Retina (tissue), 1 donor: ENCODE data around the gene BABAM2.

Source experiments
- DNase-seq: peaks from one replicate; pipeline ENCODE4 v3.0.0-alpha.2; 2016

Gene BABAM2

DNA sequence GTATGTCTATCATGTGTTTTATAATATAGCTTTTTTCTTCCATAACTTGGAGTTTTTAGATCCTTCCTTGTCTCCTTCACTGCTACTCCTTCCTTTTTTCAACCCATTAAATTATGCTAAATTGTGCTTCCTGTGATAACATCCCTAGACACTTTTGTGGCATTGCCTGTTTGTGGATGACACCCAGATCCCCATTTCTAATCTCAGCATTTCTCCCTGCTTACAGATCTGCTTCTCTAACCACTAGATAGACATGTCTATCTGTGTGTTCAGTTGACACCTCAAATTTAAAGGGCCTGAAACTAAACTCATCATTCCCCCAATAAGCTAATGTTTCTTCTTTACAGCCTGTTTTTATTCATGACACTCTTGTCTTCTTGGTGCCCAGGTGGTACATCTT is 244.8 kb downstream of the BABAM2 start:
- DNase-seq = no peak

DNA sequence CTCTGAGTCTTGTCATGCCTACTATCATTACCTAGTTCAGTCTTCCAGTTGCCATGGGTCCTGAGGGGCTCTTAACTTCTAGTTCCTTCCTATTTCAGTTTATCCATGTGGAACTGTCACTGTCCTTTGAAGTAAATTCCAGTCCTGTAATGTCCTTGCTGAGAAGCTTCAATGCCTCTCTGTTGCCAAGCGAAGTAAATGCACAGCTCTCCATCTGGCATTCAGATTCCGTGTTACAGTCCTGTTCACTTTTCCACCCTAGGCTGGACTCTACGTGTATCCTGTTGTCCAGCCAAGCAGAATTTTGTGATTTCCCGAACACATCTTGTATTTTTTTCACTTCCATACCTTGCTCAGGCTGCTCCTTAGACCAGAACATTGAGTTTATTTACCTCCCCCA is 245.3 kb downstream of the BABAM2 start:
- no peak for DNase-seq

- no peak for DNase-seq
Observed at GRCh38 chr2:28136556-28136955, 246.0 kb downstream of the BABAM2 start.

DNA sequence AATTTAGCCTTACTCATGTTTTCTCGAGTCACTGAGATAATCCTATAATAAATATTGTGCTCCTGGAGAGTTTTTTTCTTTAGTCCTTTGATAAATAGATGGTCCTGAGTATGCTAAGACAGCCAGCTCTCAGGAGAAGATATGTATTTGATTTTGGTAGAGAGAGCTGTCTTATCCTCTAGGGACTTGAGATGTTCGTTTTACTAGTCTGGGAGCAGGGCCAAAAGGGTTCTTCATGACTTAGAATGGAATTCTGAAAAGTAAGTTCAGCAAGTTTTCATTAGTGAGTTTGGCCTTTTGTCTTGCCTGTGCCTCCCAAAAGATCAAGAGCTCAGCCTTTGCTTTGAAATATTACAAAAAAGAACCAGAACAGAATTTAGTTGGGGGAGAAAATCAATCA is 246.7 kb downstream of the BABAM2 start:
- DNase-seq = no peak

GRCh38 chr2:28142386-28142785 is 251.9 kb downstream of the BABAM2 start:
- DNase-seq = no peak

DNA sequence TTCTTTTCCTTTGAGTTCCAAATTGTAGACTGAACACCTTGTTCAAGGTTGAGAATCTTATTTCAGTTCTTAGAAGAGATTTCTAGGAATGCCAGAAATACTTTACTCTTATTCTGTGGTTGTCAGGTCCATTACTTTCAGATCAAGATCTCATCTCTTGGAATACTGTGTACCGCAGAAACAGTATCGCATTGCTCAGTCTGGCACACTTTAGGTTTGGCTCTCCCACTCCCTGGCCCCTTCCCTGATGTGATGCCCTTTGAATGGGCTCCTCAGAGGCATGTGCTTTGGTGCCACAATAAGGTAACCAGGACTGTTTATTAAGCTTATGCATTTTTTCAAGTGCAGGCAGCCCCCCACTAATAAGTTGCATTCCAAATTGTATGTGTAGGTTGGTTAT is 257.5 kb downstream of the BABAM2 start:
- DNase-seq = no peak

- no peak for DNase-seq
Observed at GRCh38 chr2:28148566-28148965, 258.0 kb downstream of the BABAM2 start.

DNA sequence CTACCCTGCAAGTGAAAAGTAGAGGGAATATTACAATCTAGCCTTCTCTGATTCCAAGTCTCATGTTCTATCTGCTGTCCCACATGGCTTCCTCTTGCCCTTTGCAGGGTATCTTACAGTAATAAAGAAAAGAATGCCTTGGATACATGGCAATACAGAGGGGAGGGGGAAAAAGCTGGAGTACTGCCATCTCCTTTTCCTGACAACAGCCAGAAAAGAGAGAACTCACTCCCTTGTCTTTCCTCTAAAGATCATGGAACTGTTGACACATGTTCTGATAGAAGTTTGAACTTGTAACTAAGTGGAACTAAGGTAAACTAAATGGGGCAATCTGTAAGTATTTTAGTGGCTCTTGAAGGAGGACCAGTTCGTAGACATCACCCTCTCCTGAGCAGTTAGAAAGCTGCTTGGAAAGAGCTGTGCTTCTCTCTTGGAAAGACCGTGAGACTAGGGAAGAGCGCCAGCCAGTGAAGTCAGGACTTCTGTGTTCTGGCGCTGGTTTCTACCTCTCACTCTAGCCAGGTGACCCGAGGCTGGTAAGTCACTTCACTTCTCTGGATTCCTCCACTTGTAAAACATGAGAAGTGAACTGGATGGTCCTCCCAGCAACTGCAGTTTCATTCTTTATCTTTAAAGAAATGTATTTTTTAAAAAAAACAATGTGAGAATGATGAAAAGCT is 259.8 kb downstream of the BABAM2 start:
- DNase-seq = no peak

- DNase-seq = no peak
Observed at GRCh38 chr2:28150994-28151393, 260.5 kb downstream of the BABAM2 start.

GRCh38 chr2:28152585-28153280 is 262.2 kb downstream of the BABAM2 start:
- DNase-seq = no peak

DNA sequence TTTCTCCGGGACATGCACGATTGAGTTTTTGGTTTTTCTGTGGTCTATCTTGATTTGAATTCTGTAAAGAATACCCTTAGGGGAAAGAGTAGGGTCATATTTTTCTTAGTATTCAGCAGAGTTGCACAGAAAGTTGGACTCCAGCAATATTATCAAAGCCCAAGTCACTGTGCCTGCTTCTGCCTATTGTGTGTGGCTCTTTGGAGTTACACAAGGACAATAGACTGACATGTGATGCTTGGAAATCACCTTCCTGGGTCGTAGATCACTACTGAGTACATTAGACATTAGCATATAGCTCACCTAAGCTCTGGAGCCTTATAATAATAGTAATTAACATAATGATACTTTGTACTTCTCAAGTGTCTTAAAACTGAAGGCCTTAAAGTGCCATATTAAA is 263.3 kb downstream of the BABAM2 start:
- DNase-seq = no peak

GRCh38 chr2:28155086-28155485 is 264.6 kb downstream of the BABAM2 start:
- DNase-seq = no peak

DNA sequence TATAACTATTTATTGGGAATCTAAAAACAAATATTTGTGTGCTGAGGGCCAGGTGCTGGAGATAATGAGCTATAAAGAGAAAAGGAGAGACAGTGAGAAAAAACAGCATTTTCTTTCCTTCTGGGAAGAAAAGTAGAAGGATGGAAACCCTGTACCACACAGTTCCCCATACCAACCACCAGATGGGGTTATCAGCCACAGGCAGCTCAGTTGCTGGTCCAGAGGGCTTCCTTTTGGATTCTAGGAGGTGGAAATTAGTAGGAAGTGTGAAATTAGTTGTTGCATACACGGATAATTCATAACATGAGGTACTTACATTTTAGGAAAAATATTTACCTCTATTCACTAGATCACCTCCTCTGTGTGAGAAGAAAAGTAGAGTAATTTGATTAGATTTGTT is 265.1 kb downstream of the BABAM2 start:
- no peak for DNase-seq

DNA sequence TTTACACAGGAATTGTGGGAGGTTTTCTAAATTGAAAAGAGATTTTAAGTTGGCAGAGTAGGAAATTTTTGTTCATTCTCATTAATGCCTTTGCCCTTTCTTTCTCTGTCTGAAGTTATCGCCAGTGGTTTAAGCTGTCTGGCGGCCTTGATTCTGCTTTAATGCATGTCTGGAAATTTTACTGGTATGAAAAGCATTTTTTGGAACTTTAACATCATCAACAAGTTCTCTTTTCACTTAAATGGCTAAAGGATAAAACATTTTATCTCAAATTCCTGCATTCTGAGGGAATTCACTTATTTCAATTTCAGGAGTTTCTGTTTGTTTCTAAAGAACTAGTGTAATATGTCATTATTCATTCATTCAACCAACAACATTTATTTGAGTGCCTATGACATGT is 268.3 kb downstream of the BABAM2 start:
- no peak for DNase-seq

DNA sequence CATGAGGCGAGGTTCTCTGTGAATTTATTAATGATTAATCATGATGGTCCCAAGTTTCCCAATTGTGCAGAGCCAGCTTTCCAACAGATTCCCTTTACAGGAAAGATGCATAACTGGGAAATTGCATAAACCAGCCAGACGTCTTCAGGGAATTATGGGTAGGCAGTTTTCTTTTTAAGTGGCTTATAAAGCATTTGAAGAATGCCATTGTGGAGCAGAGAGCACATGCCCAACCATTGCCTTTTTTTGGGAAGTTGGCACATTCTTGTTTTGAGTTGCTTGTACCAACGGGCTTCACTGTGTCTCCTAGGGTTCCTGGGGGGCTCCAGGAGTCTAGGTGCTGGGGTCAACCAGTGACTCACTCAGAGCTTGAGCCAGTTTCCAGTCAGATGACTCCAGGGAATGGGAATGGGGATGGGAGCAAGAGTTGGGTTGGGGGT is 270.5 kb downstream of the BABAM2 start:
- no peak for DNase-seq

GRCh38 chr2:28161466-28161865 is 270.9 kb downstream of the BABAM2 start:
- DNase-seq = no peak

DNA sequence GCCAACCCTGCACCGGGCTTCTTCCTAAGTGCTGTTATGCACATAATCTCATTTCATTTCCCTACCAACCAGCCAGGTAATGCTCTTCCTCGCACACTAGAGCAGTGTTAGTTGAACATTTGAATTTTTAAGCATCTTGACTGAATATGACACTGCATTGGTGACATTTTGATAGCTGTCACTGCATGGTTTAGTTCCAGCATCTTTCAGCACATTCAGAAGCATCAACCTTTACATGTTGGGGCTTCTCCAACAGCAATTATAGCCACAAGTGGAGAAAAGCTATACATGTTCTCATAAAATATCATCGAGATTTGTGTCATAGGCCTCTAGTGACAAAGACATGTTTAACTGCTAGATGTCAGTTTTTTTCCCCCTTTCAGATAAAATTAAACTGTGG is 272.0 kb downstream of the BABAM2 start:
- no peak for DNase-seq

GRCh38 chr2:28163028-28163427 is 272.5 kb downstream of the BABAM2 start:
- no peak for DNase-seq

DNA sequence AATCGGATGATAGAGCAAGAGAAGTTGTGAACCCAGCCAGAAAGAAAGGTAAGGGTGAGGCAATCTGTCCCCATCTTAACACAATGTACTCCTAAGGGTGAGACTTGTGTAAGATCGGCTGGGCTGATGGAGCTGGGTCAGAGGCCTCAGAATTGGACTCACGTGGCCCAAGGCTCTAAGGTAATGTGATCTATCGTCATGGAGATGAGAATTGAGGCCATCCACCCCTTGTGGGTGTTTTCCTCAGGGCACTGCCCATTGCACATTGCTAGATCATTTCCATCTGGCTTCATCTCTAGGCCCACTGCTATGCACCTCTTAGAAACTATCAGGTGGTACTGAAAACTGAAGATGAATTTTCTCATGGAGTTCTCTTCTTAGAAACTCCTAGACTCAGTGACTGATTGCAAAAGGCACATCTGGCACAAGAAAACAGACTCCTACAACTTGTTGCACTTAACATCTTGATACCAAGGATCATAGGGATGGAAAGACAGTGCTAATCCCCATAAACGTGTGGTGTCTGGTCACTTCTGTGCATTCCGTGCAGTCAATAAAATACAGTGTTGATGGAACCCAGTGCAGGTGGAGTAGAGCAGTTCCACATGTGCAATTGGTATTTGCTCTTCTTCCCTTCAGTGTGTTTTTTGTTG is 273.2 kb downstream of the BABAM2 start:
- no peak for DNase-seq

DNA sequence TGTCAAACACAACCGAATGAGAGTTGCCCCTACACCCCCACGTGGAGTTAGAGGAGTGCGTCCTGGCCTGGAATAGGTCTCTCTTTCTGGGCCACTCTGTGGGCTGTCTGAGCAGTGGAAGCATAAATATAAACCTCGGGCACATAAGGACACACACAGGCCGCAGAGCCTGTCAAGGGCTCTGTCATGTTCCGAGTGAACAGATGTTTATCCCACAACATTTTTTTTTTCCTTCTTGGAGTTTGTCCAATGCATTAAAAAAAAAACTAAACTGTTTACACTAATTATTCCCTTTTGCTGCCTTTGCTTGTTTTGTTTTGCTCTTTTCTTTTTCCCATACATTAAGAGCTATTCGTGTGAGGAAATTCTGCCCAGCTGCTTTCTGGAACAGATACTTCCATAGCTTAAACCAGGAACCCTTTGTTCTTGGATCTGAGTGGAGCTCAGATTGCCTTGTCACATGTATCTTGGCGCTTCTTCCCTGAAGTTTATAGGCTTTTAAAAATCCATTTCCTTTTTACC is 273.8 kb downstream of the BABAM2 start:
- DNase-seq = no peak

GRCh38 chr2:28165087-28165635 is 274.6 kb downstream of the BABAM2 start:
- DNase-seq = no peak

DNA sequence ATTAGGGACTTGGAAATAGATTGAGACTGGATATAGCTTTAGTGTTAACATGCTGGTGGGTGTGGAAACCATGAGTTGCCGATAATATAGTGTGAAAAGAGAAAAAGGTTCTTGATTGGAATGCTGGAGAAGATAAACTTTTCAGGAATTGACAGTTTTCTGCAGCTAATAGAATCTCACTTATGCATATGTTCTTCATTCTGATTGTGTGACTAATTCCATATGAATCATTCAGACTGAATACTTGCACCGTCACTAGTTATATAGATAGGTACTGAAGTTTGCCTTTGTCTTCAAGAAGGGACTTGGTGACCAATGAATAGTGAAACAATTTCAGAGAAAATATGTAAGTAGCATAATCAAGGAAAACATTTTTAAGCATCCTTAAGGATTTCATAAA is 276.4 kb downstream of the BABAM2 start:
- DNase-seq = no peak

- no peak for DNase-seq
Observed at GRCh38 chr2:28168376-28168775, 277.8 kb downstream of the BABAM2 start.

DNA sequence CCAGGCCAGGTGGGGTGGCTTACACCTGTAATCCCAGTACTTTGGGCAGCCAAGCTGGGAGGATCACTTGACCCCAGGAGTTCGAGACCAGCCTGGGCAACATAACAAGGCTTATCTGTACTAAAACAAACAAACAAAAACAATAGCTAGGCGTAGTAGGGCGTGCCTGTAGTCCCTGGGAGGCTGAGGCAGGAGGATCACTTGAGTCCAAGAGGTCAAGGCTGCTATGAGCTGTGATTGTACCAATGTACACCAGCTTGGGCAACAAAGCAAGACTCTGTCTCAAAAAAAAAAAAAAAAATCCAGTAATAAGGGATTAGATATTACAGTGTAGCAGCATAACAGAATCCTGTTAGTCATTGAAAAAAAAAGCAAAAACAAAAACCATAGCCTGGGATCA is 279.0 kb downstream of the BABAM2 start:
- no peak for DNase-seq
